T-helper 1 cell (primary cell): ENCODE measurements around the gene IL7R.
"Not testable (repeated sequence)": the region's sequence is repeated elsewhere in the genome, so short reads cannot be mapped to it uniquely, and the experiment has no call there.

Experiments used
- DNase-seq, 5 donors: peaks; one replicate each; pipeline ENCODE4 v3.0.0-alpha.2; 2012 to 2020

The IL7R gene

DNA sequence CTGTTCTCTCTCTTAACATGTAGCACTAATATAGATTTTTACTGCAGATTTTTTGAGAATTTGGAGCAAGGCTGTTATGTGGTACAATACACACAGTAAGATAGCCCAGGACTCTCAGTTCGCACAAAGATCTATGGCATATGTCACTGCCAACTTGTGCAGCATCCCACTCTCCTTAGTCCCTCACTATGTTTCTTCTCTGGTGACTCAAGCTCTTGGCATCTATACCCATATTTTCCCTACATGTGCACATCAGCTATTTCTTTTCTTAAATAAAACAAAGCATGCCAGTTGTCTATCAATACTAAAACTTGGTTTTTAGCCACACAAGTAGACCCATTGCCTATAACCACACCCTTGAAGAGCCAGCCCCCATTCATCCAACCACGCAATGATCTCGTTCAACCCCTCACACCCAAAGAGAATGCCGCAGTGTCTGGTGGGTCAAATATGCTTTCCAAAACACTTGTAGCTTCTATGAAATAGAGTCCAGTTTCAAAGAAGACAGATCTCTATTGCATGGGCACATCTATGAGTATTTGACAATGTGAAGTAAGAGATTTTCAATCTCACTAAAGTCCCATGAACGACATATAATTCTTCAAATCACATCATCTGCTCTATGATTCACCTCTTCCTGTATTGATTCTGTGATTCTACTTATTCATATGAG lies 18.2 kb upstream of the IL7R start:
- peak in 1 of 5 donors; percentile 57 for DNase-seq

DNA sequence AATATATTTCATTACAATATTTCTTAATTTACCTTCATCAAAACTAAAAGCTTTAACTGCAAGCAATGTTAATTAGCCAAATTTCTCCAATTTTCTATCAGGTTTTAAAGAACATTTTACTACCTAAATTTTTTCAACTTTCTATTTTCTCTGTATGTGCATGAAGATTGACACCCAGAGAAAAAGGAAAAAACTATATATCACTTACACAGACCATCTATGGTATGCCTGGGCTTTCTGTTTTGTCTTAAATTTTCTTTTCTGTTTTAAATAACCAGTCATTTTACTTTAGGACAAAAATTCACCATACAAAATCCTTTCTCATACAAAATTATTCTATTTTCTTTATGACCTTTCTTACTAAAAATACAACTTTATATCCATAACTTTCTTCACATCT lies 13.8 kb upstream of the IL7R start:
- no peak for DNase-seq

DNA sequence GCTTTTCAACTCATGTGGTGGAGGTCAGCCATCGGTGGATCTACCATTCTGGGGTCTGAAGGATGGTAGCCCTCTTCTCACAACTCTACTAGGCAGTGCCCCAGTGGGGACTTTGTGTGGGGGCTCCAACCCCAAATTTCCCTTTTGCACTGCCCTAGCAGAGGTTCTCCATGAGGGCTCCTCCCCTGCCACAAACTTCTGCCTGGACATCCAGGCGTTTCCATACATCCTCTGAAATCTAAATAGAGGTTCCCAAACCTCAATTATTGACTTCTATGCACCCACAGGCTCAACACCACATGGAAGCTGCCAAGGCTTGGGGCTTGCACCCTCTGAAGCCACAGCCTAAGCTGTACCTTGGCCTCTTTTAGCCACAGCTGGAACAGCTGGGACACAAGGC lies 11.2 kb upstream of the IL7R start:
- not testable (repeated sequence) for DNase-seq

DNA sequence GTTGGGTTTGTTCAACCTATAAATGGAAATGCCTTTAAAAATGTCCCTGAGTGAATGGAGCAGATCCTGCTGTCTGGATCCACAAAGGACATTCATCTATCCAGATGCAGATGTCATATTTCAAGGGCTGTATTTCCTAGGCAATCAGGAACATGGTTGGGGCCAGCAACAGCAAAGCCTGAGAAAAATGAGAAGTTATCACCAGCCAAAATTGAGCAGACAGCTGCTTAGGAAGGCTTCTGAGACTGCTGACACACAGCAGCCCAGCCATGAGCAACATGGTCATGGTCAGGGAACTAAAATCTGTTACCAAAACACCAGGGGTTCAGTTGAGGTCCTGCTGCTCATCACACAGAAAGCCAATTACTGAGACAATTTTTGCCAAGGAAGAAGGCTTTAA lies 9.2 kb upstream of the IL7R start:
- no peak for DNase-seq

DNA sequence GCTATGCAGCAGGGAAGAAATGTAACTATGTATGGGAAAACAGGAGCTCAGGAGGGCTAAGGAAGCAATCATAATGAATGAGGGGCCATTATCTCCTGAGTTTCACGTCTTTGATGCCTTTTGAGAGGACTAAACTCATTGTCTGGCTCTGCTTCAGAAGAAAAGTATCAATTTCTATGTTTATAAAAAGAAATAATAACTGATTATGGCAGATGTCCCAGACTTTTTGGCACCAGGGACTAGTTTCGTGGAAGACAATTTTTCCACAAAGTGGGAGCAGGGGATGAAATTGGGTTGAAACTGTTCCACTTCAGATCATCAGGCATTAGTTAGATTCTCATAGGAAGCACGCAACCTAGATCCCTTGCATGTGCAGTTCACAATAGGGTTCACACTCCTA lies 8.7 kb upstream of the IL7R start:
- DNase-seq, result no peak

DNA sequence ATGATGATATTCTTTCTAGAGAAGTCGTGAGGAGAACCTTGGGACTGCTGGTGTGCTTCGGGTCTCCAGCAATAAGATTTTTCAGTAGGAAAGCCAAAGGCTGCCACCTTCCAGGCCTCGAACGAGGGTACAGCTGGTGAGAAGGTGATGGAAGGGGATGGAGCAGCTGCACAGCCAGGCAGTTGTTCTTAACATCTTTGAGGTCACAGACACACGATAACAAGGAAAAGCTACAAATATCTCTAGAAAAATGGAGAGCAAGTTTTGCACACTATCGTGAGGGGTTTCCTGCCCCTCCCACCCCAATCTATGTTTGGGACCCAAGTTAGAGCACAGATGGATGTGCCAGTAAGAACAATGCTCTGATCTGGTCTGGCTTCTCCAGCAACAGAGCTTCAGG lies 6.8 kb upstream of the IL7R start:
- DNase-seq, result no peak

DNA sequence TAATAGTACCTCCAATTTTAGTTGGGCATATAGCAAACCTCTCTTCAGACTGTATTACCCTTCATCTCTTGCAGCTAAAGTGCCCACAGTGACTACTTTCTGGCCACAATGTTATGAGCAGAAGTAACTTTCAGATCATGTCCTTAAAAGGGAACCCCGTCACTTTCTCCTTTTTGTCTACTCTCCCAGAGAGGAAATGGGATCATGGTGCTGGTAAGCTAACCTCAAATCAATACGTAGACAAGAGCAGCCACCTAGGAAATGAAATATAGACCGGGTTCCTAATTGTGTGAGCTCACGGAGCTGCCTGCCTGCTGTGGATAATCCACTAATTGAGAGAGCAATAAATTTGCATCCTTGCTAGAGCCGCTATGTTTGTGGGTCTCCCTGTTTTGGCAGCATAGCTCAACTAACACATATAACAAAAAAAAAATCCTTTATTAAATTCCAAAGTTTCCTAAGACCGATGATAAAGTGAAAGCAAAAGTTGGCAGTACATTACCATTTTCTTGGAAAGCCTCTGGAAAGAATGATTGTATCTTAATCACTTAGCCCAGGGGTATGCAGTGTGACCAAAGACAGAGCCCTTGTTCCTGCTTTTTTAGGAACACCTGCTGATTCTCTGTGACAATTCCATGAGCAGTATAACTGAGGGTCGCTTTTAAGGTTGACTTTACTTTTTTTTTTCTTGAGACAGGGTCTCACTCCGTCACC lies 5.6 kb upstream of the IL7R start:
- no peak for DNase-seq

DNA sequence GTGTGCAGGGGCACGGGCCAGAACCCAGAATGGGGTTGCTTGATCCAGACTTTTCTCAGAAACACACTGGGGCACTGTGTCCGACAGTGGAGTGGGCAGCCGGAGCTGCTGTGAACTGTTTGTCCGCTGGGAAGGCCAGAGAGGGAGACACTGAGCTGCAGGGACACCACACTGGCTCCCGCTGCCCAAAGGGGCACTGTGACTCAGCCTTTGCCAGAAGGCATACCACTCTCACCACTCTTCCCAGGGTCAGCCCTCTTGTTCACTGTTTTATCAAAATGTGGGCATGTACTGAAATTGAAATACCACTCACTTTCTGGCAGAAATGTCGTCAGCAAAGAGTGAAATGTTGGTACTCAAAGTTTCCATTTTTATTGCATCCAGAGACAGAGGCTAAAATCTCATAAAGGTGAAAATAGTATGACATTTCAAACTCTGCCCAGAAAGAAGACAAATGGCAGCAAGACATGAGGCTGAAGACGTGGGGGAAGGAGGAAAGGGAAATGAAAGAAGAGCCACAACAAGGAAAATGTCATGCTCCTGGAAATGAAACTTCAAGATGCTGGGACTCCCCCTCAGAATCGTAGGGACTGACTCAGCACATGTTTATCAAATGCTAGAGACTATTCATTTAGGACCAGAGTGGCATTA lies 4.5 kb upstream of the IL7R start:
- peak in 3 of 5 donors; percentile 18 to 72 (median 21) for DNase-seq

DNA sequence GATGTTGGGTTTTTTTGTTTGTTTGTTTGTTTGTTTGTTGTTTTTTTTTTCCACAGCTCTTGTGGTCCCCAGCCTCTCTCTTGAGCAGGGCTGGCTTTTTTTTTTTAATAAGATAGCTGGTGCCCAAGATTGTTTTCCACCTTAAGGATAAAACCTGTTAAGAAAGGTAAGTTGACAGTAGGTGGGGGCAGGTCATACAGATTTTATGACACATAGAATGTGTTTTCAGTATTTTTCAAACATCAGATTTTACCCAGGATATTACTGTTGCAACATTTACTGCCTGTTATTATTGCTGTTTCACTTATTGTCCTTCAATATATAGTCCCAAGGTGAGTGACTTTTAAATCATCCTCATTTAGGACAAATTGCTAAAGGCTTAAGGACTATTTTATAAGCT lies 3.9 kb upstream of the IL7R start:
- DNase-seq, result no peak

DNA sequence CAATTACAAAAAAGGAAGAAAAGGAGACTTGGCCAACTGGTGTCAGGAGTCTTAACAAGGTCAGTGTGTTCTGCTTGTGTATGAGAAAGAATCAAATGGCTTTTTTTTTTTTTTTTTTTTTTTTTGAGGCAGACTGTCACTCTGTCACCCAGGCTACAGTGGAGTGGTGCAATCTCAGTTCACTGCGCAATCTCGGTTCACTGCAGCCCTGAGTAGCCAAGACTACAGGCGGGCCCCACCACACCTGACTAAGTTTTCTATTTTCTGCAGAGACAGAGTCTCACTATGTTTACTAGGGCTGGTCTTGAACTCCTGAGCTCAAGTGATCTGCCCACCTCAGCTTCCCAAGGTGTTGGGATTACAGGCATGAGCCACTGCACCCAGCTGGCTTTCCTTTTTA lies 3.1 kb upstream of the IL7R start:
- peak; percentile 44 to 80 (median 67) for DNase-seq

DNA sequence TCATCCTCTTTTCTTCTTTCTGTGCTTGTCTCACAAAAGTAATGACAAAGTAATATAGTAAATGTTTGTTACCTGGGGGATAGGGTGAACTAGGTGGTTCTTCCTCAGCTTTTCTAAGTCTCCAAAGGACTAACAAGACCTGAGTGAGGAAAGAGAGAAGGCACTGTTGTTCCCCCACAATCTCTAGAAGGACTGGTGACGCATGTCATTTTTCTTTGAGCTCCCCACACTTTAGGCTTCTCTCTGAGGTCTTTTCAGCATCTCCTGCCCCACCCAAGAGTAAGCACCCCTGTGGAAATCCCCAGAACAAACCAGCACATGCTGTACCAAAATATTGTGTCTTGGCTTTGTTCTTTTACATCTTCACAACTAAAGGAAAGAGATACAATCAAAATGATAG lies 2.4 kb upstream of the IL7R start:
- peak; percentile 52 to 89 (median 73) for DNase-seq

DNA sequence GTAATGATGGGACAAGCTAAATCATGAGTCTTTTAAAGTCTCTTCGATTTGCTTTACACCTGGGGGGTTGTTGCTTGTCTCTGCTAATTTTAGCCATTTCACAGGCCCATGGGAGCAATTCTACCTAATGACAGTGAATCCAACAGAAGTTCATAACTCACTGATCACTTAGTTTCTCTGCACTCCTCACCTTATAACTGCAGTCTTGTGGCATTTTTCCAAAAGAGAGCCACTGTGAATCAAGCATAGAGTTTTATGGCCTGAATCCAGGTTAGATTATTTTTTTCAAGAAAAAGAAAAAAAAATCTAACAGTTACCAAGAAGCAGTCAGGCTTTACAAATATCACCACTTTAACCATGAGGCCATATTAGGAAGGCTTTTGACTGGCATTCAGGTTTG lies 1.5 kb upstream of the IL7R start:
- no peak for DNase-seq

DNA sequence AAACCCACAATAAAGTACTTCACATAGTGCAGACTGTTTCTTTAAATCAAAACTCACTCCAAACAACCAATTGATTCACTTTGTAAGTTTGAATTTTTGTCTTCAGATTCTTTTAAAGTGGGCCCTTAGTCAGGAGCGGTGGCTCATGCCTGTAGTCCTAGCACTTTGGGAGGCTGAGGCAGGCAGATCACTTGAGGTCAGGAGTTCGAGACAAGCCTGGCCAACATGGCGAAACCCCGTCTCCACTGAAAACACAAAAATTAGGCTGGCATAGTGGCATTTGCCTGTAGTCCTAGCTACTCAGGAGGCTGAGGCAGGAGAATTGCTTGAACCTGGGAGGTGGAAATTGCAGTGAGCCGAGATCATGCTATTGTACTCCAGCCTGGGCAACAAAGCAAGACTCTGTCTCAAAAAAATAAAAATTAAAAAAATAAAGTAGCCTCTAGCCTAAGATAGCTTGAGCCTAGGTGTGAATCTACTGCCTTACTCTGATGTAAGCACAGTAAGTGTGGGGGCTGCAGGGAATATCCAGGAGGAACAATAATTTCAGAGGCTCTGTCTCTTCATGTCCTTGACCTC lies 416 bp upstream of the IL7R start:
- peak in 1 of 5 donors; percentile 5 for DNase-seq

DNA sequence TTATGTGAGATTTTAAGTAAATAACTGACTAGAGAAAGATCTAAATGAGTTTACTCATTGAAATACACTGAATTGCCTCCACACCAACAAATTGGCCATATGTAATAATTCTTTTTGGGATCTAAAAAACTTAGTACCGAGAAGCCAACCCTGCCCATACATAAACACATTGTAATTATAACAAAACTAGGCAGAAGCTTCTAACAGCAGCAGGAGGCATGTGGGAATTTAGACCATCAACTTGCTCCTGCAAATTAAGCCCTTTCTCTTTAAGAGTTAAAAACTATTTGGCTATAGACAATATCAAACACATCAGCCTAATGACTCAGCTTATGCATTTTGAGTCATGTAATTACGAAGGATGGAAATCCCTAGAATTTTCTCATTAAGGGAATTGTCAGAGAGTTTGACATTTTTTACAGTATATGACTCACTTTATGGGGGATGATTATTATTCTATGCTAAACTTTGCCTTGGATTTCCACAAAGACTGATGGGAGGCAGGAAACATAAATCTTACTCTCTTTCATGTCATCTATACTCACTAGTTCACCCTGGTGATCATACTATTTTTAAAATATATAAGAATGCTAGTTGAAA lies 1.0 kb downstream of the IL7R start:
- DNase-seq, result no peak

DNA sequence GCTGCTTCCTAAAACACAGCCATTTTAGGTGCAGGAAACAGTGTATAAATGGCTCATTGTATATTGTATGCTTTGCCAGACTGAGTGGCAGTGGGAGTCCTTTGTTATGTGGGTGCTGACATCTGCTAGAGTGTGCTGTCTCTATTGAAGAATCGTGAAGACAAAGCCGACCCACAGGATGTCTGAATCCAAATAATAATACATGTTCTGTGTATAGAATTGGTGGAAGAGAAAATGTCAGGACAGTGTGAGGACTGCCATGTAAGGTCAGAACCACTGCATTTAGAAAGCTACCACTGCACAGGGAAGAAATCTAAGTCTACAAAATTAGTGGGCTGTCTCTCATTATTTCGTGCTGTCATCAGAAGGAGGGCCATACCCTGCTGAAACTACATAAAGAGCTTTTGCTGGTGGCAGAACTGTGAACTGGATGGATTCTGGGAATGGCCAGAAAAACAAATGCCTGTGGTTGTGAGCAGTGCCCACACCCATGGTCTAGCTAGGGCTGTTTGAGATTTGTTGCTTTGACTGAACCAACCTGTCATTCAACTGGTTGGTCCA lies 2.5 kb downstream of the IL7R start:
- DNase-seq, result peak in 2 of 5 donors; percentile 17 to 40

DNA sequence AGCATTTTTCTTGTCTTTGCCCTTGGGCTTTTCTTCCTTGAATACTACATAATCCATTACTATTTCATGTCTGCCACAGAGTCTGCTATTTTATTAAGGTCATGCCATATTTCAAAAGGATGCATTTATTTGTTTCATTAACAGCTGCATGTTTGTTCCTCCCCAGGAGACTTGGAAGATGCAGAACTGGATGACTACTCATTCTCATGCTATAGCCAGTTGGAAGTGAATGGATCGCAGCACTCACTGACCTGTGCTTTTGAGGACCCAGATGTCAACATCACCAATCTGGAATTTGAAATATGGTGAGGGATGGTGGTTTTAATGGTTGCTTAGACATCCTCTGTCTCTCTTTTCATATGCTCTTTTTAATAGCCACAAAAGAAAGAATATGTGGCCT lies 4.0 kb downstream of the IL7R start:
- no peak for DNase-seq

DNA sequence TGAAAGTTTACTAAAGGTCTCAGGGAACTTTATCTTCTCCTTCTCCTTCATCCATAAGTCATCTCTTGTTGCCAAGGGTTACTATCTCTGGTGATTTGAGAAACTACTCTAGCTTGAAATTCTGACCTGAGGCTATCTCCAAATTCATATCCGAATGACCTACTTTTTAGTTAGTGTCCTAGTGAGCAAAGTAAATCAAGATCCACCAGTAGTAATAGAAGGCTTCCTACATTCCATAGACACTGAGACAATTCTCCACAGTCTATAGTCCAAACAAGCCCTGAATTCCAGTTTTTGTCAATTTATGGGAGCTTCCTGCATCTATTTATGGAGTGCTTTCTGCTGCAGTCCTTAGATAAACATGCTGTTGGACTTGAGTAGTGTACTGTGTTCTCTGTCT lies 5.0 kb downstream of the IL7R start:
- no peak for DNase-seq

DNA sequence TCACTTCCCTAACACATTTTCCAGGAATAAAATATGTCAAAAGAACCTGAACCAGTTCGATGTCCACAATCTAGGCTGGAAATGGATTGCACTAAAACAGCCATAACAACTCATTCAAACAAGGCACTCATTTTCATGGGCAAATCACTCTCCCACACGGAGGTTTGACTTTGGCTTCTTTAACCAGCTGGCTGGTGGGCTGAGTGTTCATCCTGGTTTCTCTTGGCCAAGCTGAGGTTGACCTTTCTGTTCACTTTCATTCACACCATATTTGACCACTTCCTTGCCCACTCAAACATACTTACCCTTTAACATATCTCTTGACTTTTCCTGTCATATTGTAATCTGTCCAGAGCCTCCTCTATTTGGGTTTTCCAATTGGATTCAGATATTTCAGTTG lies 5.4 kb downstream of the IL7R start:
- no peak for DNase-seq

DNA sequence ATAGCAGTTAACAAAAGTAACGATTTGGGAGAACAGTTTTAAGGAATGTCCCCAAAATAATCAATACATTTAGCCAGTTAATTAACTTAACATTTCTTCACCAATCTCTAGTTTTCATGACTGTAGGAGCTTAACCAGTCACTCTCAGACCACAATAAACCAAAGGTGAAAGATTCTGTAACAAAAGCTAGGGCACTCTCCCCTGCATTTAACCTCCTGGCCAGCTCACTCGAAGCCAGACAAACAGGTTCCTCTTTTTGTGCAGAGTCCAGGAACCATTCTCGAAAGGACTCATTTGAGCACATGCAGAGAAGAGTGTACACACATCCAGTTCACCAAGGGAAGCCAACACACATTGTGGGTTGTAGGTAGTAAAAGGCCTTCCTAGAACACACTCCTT lies 6.5 kb downstream of the IL7R start:
- peak in 1 of 5 donors; percentile 51 for DNase-seq

DNA sequence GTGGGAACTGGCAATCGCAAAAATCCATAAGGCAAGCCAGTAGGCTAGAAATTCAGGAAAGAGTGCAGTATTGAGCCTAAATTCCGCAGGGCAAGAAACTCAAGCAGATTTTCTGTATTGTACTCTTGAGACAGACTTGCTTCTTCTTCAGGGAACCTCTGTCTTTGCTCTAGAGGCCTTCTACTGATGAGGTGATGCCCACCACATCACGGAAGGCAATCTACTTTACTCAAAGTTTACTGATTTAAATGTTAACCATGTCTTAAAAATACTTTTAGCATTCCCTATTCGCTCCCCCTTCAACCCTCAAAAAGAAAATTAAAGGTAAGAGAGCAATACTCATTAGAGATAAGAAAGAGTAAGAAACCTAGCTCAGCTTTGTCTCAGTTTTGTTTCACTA lies 11.3 kb downstream of the IL7R start:
- DNase-seq, result no peak

DNA sequence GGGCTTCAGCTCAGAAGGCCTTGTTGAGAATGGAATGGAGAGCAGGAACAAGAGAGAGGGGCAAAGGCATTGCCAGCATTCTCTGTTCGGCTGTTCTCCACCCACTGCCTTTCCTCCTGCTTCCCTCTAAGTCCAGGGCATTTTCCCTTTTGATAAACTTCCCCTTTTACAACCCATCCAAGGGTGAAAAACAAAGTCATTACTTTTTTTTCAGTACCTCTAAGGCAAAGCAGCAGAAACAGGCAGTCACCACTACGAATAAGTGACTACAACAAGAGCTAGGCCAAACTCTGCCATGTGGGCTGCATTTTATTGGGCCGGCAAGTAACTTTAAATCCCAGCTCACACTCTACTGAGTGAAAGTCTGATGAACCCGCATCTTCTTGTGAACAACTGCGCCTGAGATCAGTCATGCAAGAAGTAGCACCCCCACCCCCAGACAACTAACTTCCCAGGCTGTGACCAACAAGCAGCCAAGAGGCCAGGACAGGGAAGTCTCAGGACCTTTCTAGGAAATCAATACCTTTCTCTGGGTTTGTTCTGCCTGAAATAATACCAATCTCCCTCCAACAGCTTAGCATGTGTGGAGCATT lies 13.1 kb downstream of the IL7R start:
- no peak for DNase-seq

DNA sequence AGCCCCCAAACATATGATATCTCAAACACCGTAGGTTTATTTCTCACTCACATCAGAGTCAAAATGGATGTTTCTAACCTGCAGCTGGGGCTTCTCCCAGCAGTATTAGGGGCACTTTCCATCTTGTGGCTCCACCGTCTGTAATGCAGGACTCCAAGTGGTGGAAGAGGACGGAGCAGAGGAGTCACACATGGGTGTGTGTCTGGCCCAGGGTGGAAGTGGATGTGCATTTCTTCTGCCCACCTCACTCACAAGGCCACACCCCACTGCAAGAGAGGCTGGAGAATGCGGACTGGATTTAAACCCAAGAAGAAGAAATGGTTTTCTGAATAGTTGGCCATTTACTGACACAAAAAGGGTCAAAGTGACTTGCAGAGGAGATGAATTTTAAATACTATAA lies 13.9 kb downstream of the IL7R start:
- DNase-seq, result no peak

DNA sequence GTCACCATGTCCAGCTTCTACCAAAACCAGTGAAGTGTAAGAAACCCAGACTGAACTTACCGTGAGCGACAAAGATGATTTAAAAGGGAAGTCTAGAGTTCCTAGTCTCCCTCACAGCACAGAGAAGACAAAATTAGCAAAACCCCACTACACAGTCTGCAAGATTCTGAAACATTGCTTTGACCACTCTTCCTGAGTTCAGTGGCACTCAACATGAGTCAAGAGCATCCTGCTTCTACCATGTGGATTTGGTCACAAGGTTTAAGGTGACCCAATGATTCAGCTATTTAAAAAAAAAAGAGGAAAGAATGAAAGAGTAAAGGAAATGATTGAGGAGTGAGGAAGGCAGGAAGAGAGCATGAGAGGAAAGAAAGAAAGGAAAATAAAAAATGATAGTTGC lies 19.8 kb downstream of the IL7R start:
- no peak for DNase-seq
